Neural cell (in vitro differentiated cells): Measurements from ENCODE around the gene EPB41. TPM values are rescaled to one million over a fixed set of nuclear protein-coding genes. Genes with fewer than 3 reads are reported as not detected.

Experiments
- H2AFZ ChIP-seq: fragments of 200-600, 300-800 bp; sonication (generic), shearing (Covaris generic); 2 replicates; pipeline ENCODE4 v1.6.0; 2014; ENCODE audit warnings: low read depth, mild to moderate bottlenecking, antibody characterized with exemption, low read length, moderate library complexity
- H3F3A ChIP-seq: fragments of 200-600 bp; shearing (Covaris generic); 2 replicates; pipeline ENCODE4 v1.6.1; 2016; ENCODE audit warnings: mild to moderate bottlenecking, moderate library complexity, mixed read lengths, antibody characterized with exemption, low read length; ENCODE audit not compliant: insufficient read depth, poor library complexity, severe bottlenecking
- H3K27ac ChIP-seq: fragments of 200-600, 300-800 bp; sonication (generic), shearing (Covaris generic); 2 replicates; pipeline ENCODE4 v1.5.1; 2014; ENCODE audit warnings: mild to moderate bottlenecking, low read length, moderate library complexity
- H3K27me3 ChIP-seq: fragments of 300-800, 200-600 bp; sonication (generic), shearing (Covaris generic); 2 replicates; pipeline ENCODE4 v1.6.0; 2014; ENCODE audit warnings: mild to moderate bottlenecking, low read depth, low read length, moderate library complexity; ENCODE audit not compliant: insufficient read depth
- H3K36me3 ChIP-seq: fragments of 300-800, 200-600 bp; sonication (generic), shearing (Covaris generic); 2 replicates; pipeline ENCODE4 v1.5.1; 2014; ENCODE audit warnings: mild to moderate bottlenecking, antibody characterized with exemption, low read length, moderate library complexity; ENCODE audit not compliant: insufficient read depth
- H3K4me2 ChIP-seq: fragments of 300-800, 200-600 bp; sonication (generic), shearing (Covaris generic); 2 replicates; pipeline ENCODE4 v1.6.0; 2014; ENCODE audit warnings: mild to moderate bottlenecking, low read length
- H3K4me3 ChIP-seq: fragments of 300-800, 200-600 bp; sonication (generic), shearing (Covaris generic); 2 replicates; pipeline ENCODE4 v1.5.1; 2014; ENCODE audit warnings: mild to moderate bottlenecking, low read length, moderate library complexity
- H3K79me2 ChIP-seq: fragments of 200-600 bp; shearing (Covaris generic); replicated peaks from 2 replicates; pipeline ENCODE4 v1.6.0; 2014; ENCODE audit warnings: mild to moderate bottlenecking, low read length, moderate library complexity; ENCODE audit not compliant: insufficient read depth
- H3K9ac ChIP-seq: fragments of 300-800, 200-600 bp; sonication (generic), shearing (Covaris generic); 2 replicates; pipeline ENCODE4 v1.6.1; 2016; ENCODE audit warnings: mild to moderate bottlenecking, low read length, mixed read lengths
- H3K9me2 ChIP-seq: fragments of 200-600 bp; shearing (Covaris generic); 2 replicates; pipeline ENCODE4 v1.6.1; 2016; ENCODE audit warnings: mild to moderate bottlenecking, low read length, mixed read lengths; ENCODE audit not compliant: insufficient read depth
- H3K9me3 ChIP-seq: fragments of 200-600, 300-800 bp; sonication (generic), shearing (Covaris generic); 2 replicates; pipeline ENCODE4 v1.6.1; 2016; ENCODE audit warnings: mild to moderate bottlenecking, mixed run types, low read length, moderate library complexity, mixed read lengths
- H4K20me1 ChIP-seq: fragments of 200-600 bp; shearing (Covaris generic); 2 replicates; pipeline ENCODE4 v1.6.1; 2016; ENCODE audit warnings: mild to moderate bottlenecking, mixed run types; ENCODE audit not compliant: insufficient read depth
- CTCF ChIP-seq: fragments of 450-650 bp; IDR thresholded peaks from 2 replicates; pipeline ENCODE4 v1.5.1; 2014; ENCODE audit warnings: antibody characterized with exemption, mild to moderate bottlenecking, moderate library complexity; ENCODE audit not compliant: poor library complexity, severe bottlenecking
- EP300 ChIP-seq: fragments of 450-650 bp; conservative IDR thresholded peaks from 2 replicates; pipeline ENCODE4 v1.6.1; 2014; ENCODE audit warnings: antibody characterized with exemption, mild to moderate bottlenecking, moderate library complexity; ENCODE audit not compliant: poor library complexity, severe bottlenecking
- EZH2 ChIP-seq: fragments of 200-600, 300-800 bp; shearing (Covaris generic), sonication (generic); IDR thresholded peaks from 2 replicates; pipeline ENCODE4 v1.6.1; 2014; ENCODE audit warnings: antibody characterized with exemption, low read length, borderline replicate concordance, mild to moderate bottlenecking; ENCODE audit not compliant: insufficient read depth, poor library complexity, severe bottlenecking
- MXI1 ChIP-seq: fragments of 450-650 bp; conservative IDR thresholded peaks from 2 replicates; pipeline ENCODE4 v1.6.1; 2014; ENCODE audit warnings: antibody characterized with exemption, mild to moderate bottlenecking; ENCODE audit not compliant: poor library complexity, severe bottlenecking
- POLR2AphosphoS5 ChIP-seq: IDR thresholded peaks from 2 replicates; pipeline ENCODE4 v1.6.1; 2012
- RAD21 ChIP-seq: fragments of 450-650 bp; conservative IDR thresholded peaks from 2 replicates; pipeline ENCODE4 v1.6.1; 2014; ENCODE audit warnings: antibody characterized with exemption, mild to moderate bottlenecking, moderate library complexity
- REST ChIP-seq: IDR thresholded peaks from 2 replicates; pipeline ENCODE4 v1.6.1; 2012; ENCODE audit warnings: borderline replicate concordance
- SMC3 ChIP-seq: fragments of 450-650 bp; conservative IDR thresholded peaks from 2 replicates; pipeline ENCODE4 v1.6.1; 2014; ENCODE audit warnings: antibody characterized with exemption, mild to moderate bottlenecking, moderate library complexity; ENCODE audit not compliant: poor library complexity
- TAF1 ChIP-seq: IDR thresholded peaks from 2 replicates; pipeline ENCODE4 v1.6.1; 2012; ENCODE audit warnings: low read depth
- polyA plus RNA-seq: library from polyadenylated mRNA; depleted of rRNA; stranded (reverse); fragments of >200 nt; gene quantifications from 2 replicates; pipeline ENCODE4 v1.2.3, GENCODE V29; 2014

The EPB41 gene
- polyA plus RNA-seq, 1 donor from 2014 or later, result 62.0 TPM

GRCh38 chr1:28981210-28981609 is 66.8 kb downstream of the EPB41 start:
- no peak overlapping the region for H3K4me2 ChIP-seq
- H3F3A ChIP-seq, result no peaks in the 10 kb centered on the region
- H3K9me3 ChIP-seq, result peaks cover 5% of the 10 kb centered on the region
- H3K9ac ChIP-seq, result no peak overlapping the region
- H4K20me1 ChIP-seq, result no peaks in the 10 kb centered on the region
- TF ChIP-seq REST (no peak), EP300 (no peak), RAD21 (no peak), CTCF (no peak), MXI1 (no peak), POLR2AphosphoS5 (no peak), EZH2 (no peak), TAF1 (no peak), SMC3 (no peak)
- H3K79me2 ChIP-seq, result peaks cover 36% of the 10 kb centered on the region
- H3K9me2 ChIP-seq, result no peaks in the 10 kb centered on the region
- no peak overlapping the region for H2AFZ ChIP-seq
- no peak overlapping the region for H3K4me3 ChIP-seq
- no peaks in the 10 kb centered on the region for H3K36me3 ChIP-seq
- H3K27me3 ChIP-seq, result no peaks in the 10 kb centered on the region
- H3K27ac ChIP-seq, result no peak overlapping the region

GRCh38 chr1:28982198-28982597 is 67.8 kb downstream of the EPB41 start:
- Histone ChIP-seq H2AFZ (no peak overlapping the region), H3K4me2 (no peak overlapping the region), H3K9me3 (peaks cover 5% of the 10 kb centered on the region), H3K9ac (no peak overlapping the region), H3F3A (no peaks in the 10 kb centered on the region), H3K27ac (no peak overlapping the region), H3K27me3 (no peaks in the 10 kb centered on the region), H3K36me3 (no peaks in the 10 kb centered on the region), H3K9me2 (no peaks in the 10 kb centered on the region), H4K20me1 (no peaks in the 10 kb centered on the region), H3K79me2 (peaks cover 34% of the 10 kb centered on the region), H3K4me3 (no peak overlapping the region)
- TF ChIP-seq POLR2AphosphoS5 (no peak), REST (no peak), RAD21 (no peak), TAF1 (no peak), EP300 (no peak), SMC3 (no peak), MXI1 (no peak), CTCF (no peak), EZH2 (no peak)
